Measurements from ENCODE around the gene TRAPPC6A. TPM values are rescaled to one million over a fixed set of nuclear protein-coding genes. Genes with fewer than 3 reads are reported as not detected.

Gene TRAPPC6A
- total and polyA plus RNA-seq, 2 experiments from 2014 or later, result 11.2 to 18.8 TPM

- DNase-seq, result peak; percentile 79
- Histone ChIP-seq H3K4me2 (ENCODE audit: unreplicated experiment) (peak overlapping the region; percentile 55), H3K27me3 (replicated peaks; ENCODE audit: insufficient read depth) (no peaks in the 10 kb centered on the region), H4K20me1 (ENCODE audit: insufficient read depth) (no peaks in the 10 kb centered on the region), H3K4me1 (ENCODE audit: insufficient read depth) (peaks cover 6% of the 10 kb centered on the region; the same call in 1 of the 2 replicates), H3K27ac (no peak overlapping the region), H3F3A (ENCODE audit: insufficient read depth) (no peaks in the 10 kb centered on the region), H3K4me3 (peak overlapping the region; percentile 39), H2AFZ (0 out of 2 replicates have a peak overlapping the region, but pooled peaks have one; percentile 23), H3K36me3 (ENCODE audit: low read depth) (no peaks in the 10 kb centered on the region), H3K9me2 (ENCODE audit: insufficient read depth) (no peaks in the 10 kb centered on the region), H3K9me3 (ENCODE audit: low read depth) (no peaks in the 10 kb centered on the region), H3K9ac (peak overlapping the region; percentile 13; the same call in 1 of the 2 replicates), H3K79me2 (ENCODE audit: insufficient read depth) (no peaks in the 10 kb centered on the region)
- in situ Hi-C loops (cut with MboI), result no loop called here
- WGBS, 2 experiments (ENCODE audit: low coverage in 1 of 2, low lambda C conversion rate in 2 of 2, missing lambda C conversion rate in 2 of 2), result 4 to 5% methylated on average over 53 to 58 of the region's 69 CpGs
- TF ChIP-seq EZH2phosphoT487 (IDR thresholded peaks at IDR 0.05; ENCODE audit: insufficient read depth, low read depth), result no peak
Measured at GRCh38 chr19:45153339-45154063, 24.5 kb downstream of the TRAPPC6A start.

DNA sequence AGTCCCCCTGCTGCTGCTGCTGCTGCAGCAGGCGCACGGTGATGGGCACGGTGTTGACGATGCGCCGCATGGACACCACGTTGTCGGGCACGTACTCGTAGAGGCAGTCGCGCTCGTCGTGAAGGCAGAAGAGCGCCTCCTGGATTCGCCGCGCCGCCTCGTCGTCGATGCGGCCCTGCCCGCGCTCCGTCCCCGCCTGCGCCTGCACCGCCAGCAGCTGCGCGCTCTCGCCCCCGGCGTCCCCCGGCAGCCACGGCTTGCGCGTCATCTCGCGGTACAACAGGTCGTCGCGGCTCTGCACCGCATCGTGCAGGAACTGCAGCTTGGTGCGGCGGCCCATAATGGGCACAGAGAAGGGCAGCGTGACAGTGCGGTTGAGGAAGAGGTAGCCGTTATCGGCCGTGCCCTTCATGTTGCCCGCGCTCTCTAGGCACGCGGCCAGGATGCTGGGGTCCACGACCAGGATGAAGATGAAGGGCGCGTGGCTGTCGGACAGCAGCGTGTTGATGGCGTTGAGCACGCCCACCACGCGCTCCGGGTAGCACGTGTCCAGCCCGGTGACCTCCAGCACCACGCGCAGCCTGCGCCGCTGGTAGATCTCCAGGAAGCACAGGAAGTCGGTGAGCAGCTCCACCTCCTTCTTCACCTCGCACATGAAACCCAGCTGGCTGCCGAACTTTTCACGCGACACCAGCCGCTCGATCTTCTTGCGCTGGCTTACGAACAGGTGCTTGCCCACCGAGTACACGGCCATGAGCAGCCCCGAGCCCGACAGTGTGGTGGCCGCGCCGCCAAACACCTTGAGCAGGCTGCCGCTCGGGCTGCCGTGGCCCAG lies 25.3 kb downstream of the TRAPPC6A start:
- H4K20me1 ChIP-seq (ENCODE audit: insufficient read depth), result no peaks in the 10 kb centered on the region

DNA sequence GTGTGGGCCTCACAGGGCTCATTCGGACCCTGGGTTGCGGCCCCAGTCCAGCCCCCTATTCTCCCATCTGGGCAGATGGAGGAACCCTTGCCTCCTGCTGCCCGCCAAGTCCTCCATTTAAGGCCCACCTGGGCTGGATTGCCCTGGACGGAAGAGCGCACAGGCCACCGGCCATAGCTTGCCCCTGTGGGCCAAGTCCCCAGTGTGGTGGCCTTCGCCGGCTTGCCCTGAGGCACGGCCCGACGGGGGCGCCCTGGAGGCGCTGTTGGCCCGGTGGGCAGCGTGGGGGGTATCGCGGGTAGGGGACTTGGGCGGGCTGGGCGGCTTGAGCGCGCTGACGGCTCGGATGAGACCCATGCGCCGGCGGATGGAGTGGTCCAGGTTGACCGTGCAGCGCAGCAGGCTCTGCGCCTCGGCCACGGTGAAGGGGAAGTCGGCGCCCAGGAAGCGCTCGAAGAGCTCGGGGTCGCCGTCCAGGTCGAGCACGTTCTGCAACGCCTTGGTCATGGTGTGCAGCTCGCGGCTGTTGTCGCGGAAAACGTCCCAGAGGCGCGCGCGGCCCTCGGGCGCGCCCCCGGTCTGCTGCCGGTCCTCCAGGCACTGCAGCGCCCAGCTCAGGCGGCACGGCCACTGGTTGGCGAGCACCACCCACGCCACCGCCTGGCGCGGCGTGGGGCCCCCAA lies 26.1 kb downstream of the TRAPPC6A start:
- Histone ChIP-seq H3K9me2 (ENCODE audit: insufficient read depth) (no peaks in the 10 kb centered on the region), H3K79me2 (ENCODE audit: insufficient read depth) (no peaks in the 10 kb centered on the region), H3K27me3 (replicated peaks; ENCODE audit: insufficient read depth) (no peaks in the 10 kb centered on the region), H3K27ac (no peak overlapping the region), H3K9me3 (ENCODE audit: low read depth) (no peaks in the 10 kb centered on the region), H3K4me3 (peak overlapping the region; percentile 39), H3F3A (ENCODE audit: insufficient read depth) (no peaks in the 10 kb centered on the region), H3K36me3 (ENCODE audit: low read depth) (no peaks in the 10 kb centered on the region), H3K4me1 (ENCODE audit: insufficient read depth) (peaks cover 6% of the 10 kb centered on the region; the same call in 1 of the 2 replicates), H4K20me1 (ENCODE audit: insufficient read depth) (no peaks in the 10 kb centered on the region), H3K4me2 (ENCODE audit: unreplicated experiment) (peak overlapping the region; percentile 55), H2AFZ (no peak overlapping the region), H3K9ac (no peak overlapping the region)
- DNase-seq, result peak; percentile 20
- WGBS, 2 experiments (ENCODE audit: low coverage in 1 of 2, low lambda C conversion rate in 2 of 2, missing lambda C conversion rate in 2 of 2), result 15 to 16% methylated on average over 31 to 53 of the region's 64 CpGs
- in situ Hi-C loops (cut with MboI), result no loop called here
- no peak for TF ChIP-seq EZH2 (IDR thresholded peaks at IDR 0.05; ENCODE audit: insufficient read depth, poor library complexity, severe bottlenecking)
- no peak for TF ChIP-seq EZH2phosphoT487 (IDR thresholded peaks at IDR 0.05; ENCODE audit: insufficient read depth, low read depth)

More for the DNA sequence above, 25.3 kb downstream of the TRAPPC6A start:
- DNase-seq, result peak; percentile 65
- no peaks in the 10 kb centered on the region for H3K79me2 ChIP-seq (ENCODE audit: insufficient read depth)
- no peaks in the 10 kb centered on the region for H3K9me2 ChIP-seq (ENCODE audit: insufficient read depth)
- H3K27ac ChIP-seq, result no peak overlapping the region
- no peak for TF ChIP-seq EZH2 (IDR thresholded peaks at IDR 0.05; ENCODE audit: insufficient read depth, poor library complexity, severe bottlenecking)
- no peak for TF ChIP-seq EZH2phosphoT487 (IDR thresholded peaks at IDR 0.05; ENCODE audit: insufficient read depth, low read depth)
- H3K9ac ChIP-seq, result peak overlapping the region; percentile 13; the same call in 1 of the 2 replicates
- peaks cover 6% of the 10 kb centered on the region; the same call in 1 of the 2 replicates for H3K4me1 ChIP-seq (ENCODE audit: insufficient read depth)
- 4 to 7% methylated on average over 84 to 87 of the region's 91 CpGs for WGBS, 2 experiments (ENCODE audit: low coverage in 1 of 2, low lambda C conversion rate in 2 of 2, missing lambda C conversion rate in 2 of 2)
- in situ Hi-C loops (cut with MboI), result no loop called here
- H3K36me3 ChIP-seq (ENCODE audit: low read depth), result no peaks in the 10 kb centered on the region
- peak overlapping the region; percentile 55 for H3K4me2 ChIP-seq (ENCODE audit: unreplicated experiment)
- 0 out of 2 replicates have a peak overlapping the region, but pooled peaks have one; percentile 23 for H2AFZ ChIP-seq
- peak overlapping the region; percentile 39 for H3K4me3 ChIP-seq
- H3K9me3 ChIP-seq (ENCODE audit: low read depth), result no peaks in the 10 kb centered on the region
- no peaks in the 10 kb centered on the region for H3F3A ChIP-seq (ENCODE audit: insufficient read depth)
- no peaks in the 10 kb centered on the region for H3K27me3 ChIP-seq (replicated peaks; ENCODE audit: insufficient read depth)

- peaks cover 6% of the 10 kb centered on the region; the same call in 1 of the 2 replicates for H3K4me1 ChIP-seq (ENCODE audit: insufficient read depth)
- H3K79me2 ChIP-seq (ENCODE audit: insufficient read depth), result no peaks in the 10 kb centered on the region
- no peaks in the 10 kb centered on the region for H3K27me3 ChIP-seq (replicated peaks; ENCODE audit: insufficient read depth)
- in situ Hi-C loops (cut with MboI), result no loop called here
- H2AFZ ChIP-seq, result no peak overlapping the region
- no peaks in the 10 kb centered on the region for H3K9me3 ChIP-seq (ENCODE audit: low read depth)
- no peaks in the 10 kb centered on the region for H3K9me2 ChIP-seq (ENCODE audit: insufficient read depth)
- H3K9ac ChIP-seq, result no peak overlapping the region
- no peaks in the 10 kb centered on the region for H3F3A ChIP-seq (ENCODE audit: insufficient read depth)
- H4K20me1 ChIP-seq (ENCODE audit: insufficient read depth), result no peaks in the 10 kb centered on the region
- no peak for TF ChIP-seq EZH2phosphoT487 (IDR thresholded peaks at IDR 0.05; ENCODE audit: insufficient read depth, low read depth)
- TF ChIP-seq EZH2 (IDR thresholded peaks at IDR 0.05; ENCODE audit: insufficient read depth, poor library complexity, severe bottlenecking), result no peak
- H3K4me2 ChIP-seq (ENCODE audit: unreplicated experiment), result no peak overlapping the region
- no peak for DNase-seq
- no peak overlapping the region for H3K27ac ChIP-seq
- H3K36me3 ChIP-seq (ENCODE audit: low read depth), result no peaks in the 10 kb centered on the region
- 73 to 75% methylated on average over 7 of the region's 7 CpGs for WGBS, 2 experiments (ENCODE audit: low coverage in 1 of 2, low lambda C conversion rate in 2 of 2, missing lambda C conversion rate in 2 of 2)
- H3K4me3 ChIP-seq, result no peak overlapping the region
Measured at GRCh38 chr19:45151320-45151719, 26.7 kb downstream of the TRAPPC6A start.
